ENCODE data around the gene NUDCD3.

DNA sequence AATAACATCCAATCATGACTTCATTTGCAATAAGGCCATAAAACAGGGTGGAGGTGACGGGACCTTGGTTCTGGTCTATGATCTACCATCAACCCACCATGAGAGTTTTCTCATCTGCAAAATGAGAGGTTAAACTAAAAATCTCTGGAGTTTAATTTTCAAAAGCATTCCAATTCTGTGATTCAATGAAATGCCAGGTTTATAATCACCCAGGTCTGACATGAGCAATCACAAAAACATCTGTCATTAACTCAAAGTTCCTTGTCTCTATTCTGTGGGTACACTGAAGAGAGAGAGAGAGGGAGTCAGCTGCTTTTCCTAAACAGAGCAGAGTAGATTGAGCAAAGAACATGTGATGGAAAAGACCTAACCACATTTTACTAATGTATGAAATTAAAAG is 75.4 kb downstream of the NUDCD3 start:
- TF ChIP-seq, protein P1, sequence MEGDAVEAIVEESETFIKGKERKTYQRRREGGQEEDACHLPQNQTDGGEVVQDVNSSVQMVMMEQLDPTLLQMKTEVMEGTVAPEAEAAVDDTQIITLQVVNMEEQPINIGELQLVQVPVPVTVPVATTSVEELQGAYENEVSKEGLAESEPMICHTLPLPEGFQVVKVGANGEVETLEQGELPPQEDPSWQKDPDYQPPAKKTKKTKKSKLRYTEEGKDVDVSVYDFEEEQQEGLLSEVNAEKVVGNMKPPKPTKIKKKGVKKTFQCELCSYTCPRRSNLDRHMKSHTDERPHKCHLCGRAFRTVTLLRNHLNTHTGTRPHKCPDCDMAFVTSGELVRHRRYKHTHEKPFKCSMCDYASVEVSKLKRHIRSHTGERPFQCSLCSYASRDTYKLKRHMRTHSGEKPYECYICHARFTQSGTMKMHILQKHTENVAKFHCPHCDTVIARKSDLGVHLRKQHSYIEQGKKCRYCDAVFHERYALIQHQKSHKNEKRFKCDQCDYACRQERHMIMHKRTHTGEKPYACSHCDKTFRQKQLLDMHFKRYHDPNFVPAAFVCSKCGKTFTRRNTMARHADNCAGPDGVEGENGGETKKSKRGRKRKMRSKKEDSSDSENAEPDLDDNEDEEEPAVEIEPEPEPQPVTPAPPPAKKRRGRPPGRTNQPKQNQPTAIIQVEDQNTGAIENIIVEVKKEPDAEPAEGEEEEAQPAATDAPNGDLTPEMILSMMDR (conservative IDR thresholded peaks at IDR 0.05; ENCODE audit: low read depth in 2 of 2) = no peak
- TF ChIP-seq, protein P2, sequence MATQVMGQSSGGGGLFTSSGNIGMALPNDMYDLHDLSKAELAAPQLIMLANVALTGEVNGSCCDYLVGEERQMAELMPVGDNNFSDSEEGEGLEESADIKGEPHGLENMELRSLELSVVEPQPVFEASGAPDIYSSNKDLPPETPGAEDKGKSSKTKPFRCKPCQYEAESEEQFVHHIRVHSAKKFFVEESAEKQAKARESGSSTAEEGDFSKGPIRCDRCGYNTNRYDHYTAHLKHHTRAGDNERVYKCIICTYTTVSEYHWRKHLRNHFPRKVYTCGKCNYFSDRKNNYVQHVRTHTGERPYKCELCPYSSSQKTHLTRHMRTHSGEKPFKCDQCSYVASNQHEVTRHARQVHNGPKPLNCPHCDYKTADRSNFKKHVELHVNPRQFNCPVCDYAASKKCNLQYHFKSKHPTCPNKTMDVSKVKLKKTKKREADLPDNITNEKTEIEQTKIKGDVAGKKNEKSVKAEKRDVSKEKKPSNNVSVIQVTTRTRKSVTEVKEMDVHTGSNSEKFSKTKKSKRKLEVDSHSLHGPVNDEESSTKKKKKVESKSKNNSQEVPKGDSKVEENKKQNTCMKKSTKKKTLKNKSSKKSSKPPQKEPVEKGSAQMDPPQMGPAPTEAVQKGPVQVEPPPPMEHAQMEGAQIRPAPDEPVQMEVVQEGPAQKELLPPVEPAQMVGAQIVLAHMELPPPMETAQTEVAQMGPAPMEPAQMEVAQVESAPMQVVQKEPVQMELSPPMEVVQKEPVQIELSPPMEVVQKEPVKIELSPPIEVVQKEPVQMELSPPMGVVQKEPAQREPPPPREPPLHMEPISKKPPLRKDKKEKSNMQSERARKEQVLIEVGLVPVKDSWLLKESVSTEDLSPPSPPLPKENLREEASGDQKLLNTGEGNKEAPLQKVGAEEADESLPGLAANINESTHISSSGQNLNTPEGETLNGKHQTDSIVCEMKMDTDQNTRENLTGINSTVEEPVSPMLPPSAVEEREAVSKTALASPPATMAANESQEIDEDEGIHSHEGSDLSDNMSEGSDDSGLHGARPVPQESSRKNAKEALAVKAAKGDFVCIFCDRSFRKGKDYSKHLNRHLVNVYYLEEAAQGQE (IDR thresholded peaks at IDR 0.05; ENCODE audit: unreplicated experiment) = no peak
- TF ChIP-seq EZH2phosphoT487 (IDR thresholded peaks at IDR 0.05; ENCODE audit: unreplicated experiment) = no peak
- TF ChIP-seq EZH2 (IDR thresholded peaks at IDR 0.05; ENCODE audit: low read depth, unreplicated experiment) = no peak
- no peak for TF ChIP-seq POLR2AphosphoS5 (IDR thresholded peaks at IDR 0.05; ENCODE audit: low read depth)
